Upper lobe of left lung (tissue), 6 donors: ENCODE measurements around the gene IL1RL2. TPM values are rescaled to one million over a fixed set of nuclear protein-coding genes. Genes with fewer than 3 reads are reported as not detected.

Experiments
- ATAC-seq, 2 donors: fragments of 200-7000 bp; cut with Tn5 transposase; one replicate each; pipeline ENCODE4 v1.9.1; 2022; ENCODE audit warnings: mild to moderate bottlenecking in 2 of 2, moderate library complexity in 2 of 2; ENCODE audit not compliant: low FRiP score in 2 of 2
- DNase-seq, 2 donors: peaks; one replicate each; pipeline ENCODE4 v3.0.0-alpha.2; 2019 to 2020
- H3K27ac ChIP-seq, 4 donors: fragments of 200-600 bp; sonication (generic); one replicate each; pipeline ENCODE4 v1.5.1; 2016 to 2019
- H3K27me3 ChIP-seq, 4 donors: fragments of 200-600 bp; sonication (generic); one replicate each; pipeline ENCODE4 v1.5.1; 2017 to 2019
- H3K36me3 ChIP-seq, 4 donors: fragments of 200-600 bp; sonication (generic); one replicate each; pipeline ENCODE4 v1.5.1; 2016 to 2019
- H3K4me1 ChIP-seq, 4 donors: fragments of 200-600 bp; sonication (generic); one replicate each; pipeline ENCODE4 v1.5.1; 2018 to 2019
- H3K4me3 ChIP-seq, 4 donors: fragments of 200-600 bp; sonication (generic); one replicate each; pipeline ENCODE4 v1.5.1; 2017 to 2019; ENCODE audit warnings: mild to moderate bottlenecking in 2 of 4, moderate library complexity in 1 of 4
- H3K9me3 ChIP-seq, 4 donors: fragments of 200-600 bp; sonication (generic); one replicate each; pipeline ENCODE4 v1.5.1; 2018 to 2019
- EP300 ChIP-seq, 4 donors: sonication (generic); formaldehyde crosslinking; IDR thresholded peaks; one replicate each; pipeline ENCODE4 v1.5.1; 2017; ENCODE audit warnings: antibody characterized with exemption in 4 of 4, control low read depth in 2 of 4
- POLR2A ChIP-seq, 4 donors: fragments of 450-650 bp; IDR thresholded peaks; one replicate each; pipeline ENCODE4 v1.5.1; 2016 to 2017; ENCODE audit warnings: antibody characterized with exemption in 4 of 4, mild to moderate bottlenecking in 2 of 4
- POLR2AphosphoS5 ChIP-seq, 2 donors: sonication (generic); formaldehyde crosslinking; IDR thresholded peaks; one replicate each; pipeline ENCODE4 v1.5.1; 2017; ENCODE audit warnings: antibody characterized with exemption in 2 of 2
- WGBS, 2 donors: methylation state at CpG; one replicate each; pipeline ENCODE4 v1.1.5; 2017 to 2018; 5-methylcytosine and 5-hydroxymethylcytosine counted together
- total RNA-seq, 6 donors: library from RNA; depleted of rRNA in 4 of 6; stranded (reverse); fragments of >200 nt in 4 of 6; gene quantifications; one replicate each; pipeline versions ENCODE4 v1.1.0 to v1.2.1, GENCODE V29; 2016 to 2021
- TF ChIP-seq, protein P1 (sequence below), 6 experiments: fragments of 450-650 bp in 4 of 6; fragments of 200-600 bp in 2 of 6; sonication (generic) in 2 of 6; IDR thresholded peaks; one replicate each; pipeline ENCODE4 v1.5.1; 2016 to 2019; ENCODE audit warnings: antibody characterized with exemption in 6 of 6
- donor health status: DM: no; HTN: no; CAD: no; lungs with moderate emphysema.
- donor health status: DM: no; HTN: yes; CAD: no; lungs with severe emphysema.

Gene IL1RL2
- total RNA-seq, 6 donors from 2014 or later: 0.57 to 1.7 (median 1.4) TPM; not detected in 1

DNA sequence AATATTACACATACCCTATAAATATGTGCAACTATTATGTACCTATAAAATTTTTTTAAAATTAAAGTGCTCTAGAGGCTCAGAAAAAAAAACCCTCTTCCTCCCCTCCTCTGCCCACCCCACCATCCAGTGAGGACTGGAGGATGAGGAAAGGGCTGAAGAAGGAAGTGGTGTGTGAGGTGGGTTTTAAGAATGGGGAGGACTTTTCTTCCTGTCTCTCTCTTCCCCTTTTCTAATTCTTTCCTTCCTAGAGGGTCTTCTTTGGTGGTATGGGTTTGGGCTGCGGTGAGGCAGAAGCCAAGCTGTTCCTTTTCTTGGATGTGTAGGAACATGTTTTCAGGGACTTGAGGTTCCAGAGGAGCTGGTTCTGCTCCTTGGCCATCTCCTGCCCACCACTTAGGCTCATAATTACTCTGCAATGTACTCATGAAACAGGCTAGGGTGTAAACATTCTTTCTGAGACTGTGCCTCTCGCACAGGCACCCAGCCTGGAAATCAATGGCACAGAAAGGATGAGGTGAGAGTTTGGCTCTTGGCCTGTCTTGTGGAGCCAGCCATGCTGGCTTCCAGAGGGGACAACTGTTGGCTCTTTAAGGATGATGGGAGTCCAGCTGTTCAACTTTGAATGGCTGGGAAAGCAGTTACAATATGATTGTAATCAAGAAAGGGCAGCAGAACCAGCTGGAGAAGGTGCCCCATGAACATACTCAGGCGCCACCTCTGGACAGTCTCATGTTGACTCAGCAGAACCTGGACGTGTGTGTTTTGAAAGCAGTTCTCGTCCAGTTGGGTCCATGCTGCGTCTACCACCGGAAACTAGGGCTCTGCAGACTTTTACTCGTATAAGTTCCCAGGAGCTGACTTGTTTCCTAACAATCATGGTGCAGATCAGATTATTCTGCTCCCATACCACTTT, 38.3 kb downstream of the IL1RL2 start:
- H3K27ac ChIP-seq: no peak overlapping the region
- ATAC-seq: no peak

DNA sequence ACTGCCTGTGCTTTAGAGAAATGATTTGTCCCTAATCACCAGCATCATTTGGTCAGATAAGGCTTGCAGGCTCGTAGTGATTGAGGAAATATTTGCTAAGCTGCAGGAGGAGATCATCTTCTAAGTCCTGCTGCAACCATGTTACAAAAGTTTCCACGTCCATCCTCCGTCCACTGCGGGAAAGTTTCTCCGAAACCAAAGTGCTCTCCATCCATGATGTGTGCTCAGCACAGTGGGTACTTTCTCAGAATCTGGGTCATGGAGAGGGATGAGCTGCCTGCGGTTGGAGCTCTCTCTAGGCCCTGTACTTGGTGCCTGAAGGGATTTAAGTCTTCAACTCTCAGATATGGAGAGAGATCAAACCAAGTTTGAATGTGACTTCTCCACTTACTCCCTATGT, 39.3 kb downstream of the IL1RL2 start:
- H3K4me3 ChIP-seq: no peak overlapping the region
- DNase-seq (no peak), ATAC-seq (no peak)
- peak overlapping the region; percentile 85 to 92 (median 92) for H3K27ac ChIP-seq
- no peaks in the 10 kb centered on the region for H3K36me3 ChIP-seq
- TF ChIP-seq EP300 (IDR thresholded peaks at IDR 0.05) (no peak), POLR2AphosphoS5 (IDR thresholded peaks at IDR 0.05) (no peak), POLR2A (IDR thresholded peaks at IDR 0.05) (no peak)
- TF ChIP-seq, protein P1, sequence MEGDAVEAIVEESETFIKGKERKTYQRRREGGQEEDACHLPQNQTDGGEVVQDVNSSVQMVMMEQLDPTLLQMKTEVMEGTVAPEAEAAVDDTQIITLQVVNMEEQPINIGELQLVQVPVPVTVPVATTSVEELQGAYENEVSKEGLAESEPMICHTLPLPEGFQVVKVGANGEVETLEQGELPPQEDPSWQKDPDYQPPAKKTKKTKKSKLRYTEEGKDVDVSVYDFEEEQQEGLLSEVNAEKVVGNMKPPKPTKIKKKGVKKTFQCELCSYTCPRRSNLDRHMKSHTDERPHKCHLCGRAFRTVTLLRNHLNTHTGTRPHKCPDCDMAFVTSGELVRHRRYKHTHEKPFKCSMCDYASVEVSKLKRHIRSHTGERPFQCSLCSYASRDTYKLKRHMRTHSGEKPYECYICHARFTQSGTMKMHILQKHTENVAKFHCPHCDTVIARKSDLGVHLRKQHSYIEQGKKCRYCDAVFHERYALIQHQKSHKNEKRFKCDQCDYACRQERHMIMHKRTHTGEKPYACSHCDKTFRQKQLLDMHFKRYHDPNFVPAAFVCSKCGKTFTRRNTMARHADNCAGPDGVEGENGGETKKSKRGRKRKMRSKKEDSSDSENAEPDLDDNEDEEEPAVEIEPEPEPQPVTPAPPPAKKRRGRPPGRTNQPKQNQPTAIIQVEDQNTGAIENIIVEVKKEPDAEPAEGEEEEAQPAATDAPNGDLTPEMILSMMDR (IDR thresholded peaks at IDR 0.05): no peak
- no peaks in the 10 kb centered on the region for H3K27me3 ChIP-seq
- H3K4me1 ChIP-seq: peaks cover 20 to 32% (median 30%) of the 10 kb centered on the region in 4 donors
- 83 to 90% methylated on average over 5 to 6 of the region's 6 CpGs for WGBS, 2 donors
- no peaks in the 10 kb centered on the region for H3K9me3 ChIP-seq

More for the DNA sequence above, 38.3 kb downstream of the IL1RL2 start:
- Histone ChIP-seq H3K4me1 (peaks cover 20 to 32% (median 30%) of the 10 kb centered on the region in 4 donors), H3K9me3 (no peaks in the 10 kb centered on the region), H3K4me3 (no peak overlapping the region), H3K27me3 (no peaks in the 10 kb centered on the region), H3K36me3 (no peaks in the 10 kb centered on the region)
- DNase-seq: no peak
- WGBS, 2 donors: 84 to 85% methylated on average over 7 to 8 of the region's 8 CpGs
- TF ChIP-seq, protein P1 (IDR thresholded peaks at IDR 0.05): no peak
- TF ChIP-seq EP300 (IDR thresholded peaks at IDR 0.05) (no peak), POLR2A (IDR thresholded peaks at IDR 0.05) (no peak), POLR2AphosphoS5 (IDR thresholded peaks at IDR 0.05) (no peak)

DNA sequence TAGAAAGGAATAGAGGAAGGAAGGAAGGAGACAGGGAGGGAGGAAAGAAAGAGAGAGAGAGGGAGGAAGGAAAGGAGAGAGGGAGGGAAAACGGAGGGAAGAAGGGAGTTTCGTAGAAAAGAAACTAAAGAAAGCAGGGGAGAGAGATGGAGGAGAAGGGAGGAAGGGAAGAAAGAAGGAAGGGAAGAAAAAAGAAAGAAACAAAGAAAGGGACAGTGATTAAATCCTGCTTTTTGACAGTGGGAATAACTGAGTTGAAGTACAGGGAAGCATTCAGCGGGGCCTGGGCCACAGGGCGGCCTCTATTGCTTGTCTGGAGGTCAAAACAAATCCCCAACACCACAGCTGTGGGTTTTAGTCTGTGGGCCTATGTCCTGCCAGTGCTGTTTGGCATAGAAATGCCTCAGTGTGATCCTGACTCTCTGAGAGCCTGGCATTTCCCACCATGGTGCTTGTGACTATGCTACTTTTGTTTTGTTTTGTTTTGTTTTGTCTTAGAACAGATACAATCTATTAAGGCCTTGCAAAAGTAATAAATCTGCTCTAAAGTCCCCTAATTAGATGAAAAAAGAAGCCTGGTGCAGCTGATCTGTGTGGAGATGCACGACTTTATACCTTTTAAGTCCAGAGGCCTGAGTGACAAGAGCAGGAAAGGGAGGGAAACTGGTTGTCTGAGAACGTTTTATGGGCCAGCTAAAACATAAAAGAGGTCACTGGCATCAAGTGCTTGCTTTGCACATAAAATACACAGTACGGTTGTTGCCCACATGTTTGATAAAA, 40.0 kb downstream of the IL1RL2 start:
- H3K9me3 ChIP-seq: no peaks in the 10 kb centered on the region
- peaks cover 20 to 32% (median 30%) of the 10 kb centered on the region in 4 donors for H3K4me1 ChIP-seq
- H3K27me3 ChIP-seq: no peaks in the 10 kb centered on the region
- H3K36me3 ChIP-seq: no peaks in the 10 kb centered on the region
- DNase-seq (peak in 1 of 2 donors; percentile 43), ATAC-seq (no peak)
- no peak for TF ChIP-seq POLR2A (IDR thresholded peaks at IDR 0.05)
- 47 to 51% methylated on average over 7 of the region's 7 CpGs for WGBS, 2 donors
- no peak overlapping the region for H3K4me3 ChIP-seq
- H3K27ac ChIP-seq: peak overlapping the region; percentile 85 to 92 (median 92)

DNA sequence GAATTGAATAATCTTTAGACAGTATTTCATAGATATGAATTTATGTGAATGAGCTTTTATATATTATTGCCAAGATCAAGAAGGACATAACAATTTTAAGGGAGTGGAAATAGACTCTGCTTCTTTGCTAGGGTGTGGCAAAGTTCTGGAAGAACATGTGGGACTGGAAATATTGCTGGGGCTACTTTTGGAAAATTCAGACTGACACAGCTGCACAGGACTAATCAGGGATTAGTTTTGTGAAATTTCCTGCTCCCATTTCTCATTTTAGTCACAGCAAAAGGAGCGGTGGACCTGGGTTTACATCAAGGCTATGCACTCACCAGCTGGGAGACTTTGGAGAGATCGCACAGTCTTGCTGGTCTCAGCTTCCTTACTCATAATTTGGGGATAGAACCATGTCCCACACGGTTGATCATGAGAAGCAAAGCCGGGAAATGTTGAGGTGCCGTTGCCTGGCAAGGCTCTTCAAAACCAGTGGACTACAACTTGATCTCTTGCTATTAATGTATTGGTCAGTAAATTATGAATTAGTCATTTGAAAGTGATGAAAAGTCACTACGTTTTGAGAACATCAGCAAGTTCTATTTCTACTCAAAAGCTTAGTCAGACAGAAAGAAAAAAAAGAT, 42.4 kb downstream of the IL1RL2 start:
- no peaks in the 10 kb centered on the region for H3K36me3 ChIP-seq
- DNase-seq (no peak), ATAC-seq (no peak)
- WGBS, 2 donors: 84 to 89% methylated on average over 6 of the region's 6 CpGs
- H3K4me3 ChIP-seq: no peak overlapping the region
- H3K9me3 ChIP-seq: no peaks in the 10 kb centered on the region
- peak overlapping the region in 2 of 4 donors; percentile 92 for H3K27ac ChIP-seq
- peaks cover 20 to 32% (median 30%) of the 10 kb centered on the region in 4 donors for H3K4me1 ChIP-seq
- no peaks in the 10 kb centered on the region for H3K27me3 ChIP-seq
- TF ChIP-seq POLR2AphosphoS5 (IDR thresholded peaks at IDR 0.05): no peak
- no peak for TF ChIP-seq POLR2A (IDR thresholded peaks at IDR 0.05)
- TF ChIP-seq, protein P1 (IDR thresholded peaks at IDR 0.05): no peak
- TF ChIP-seq EP300 (IDR thresholded peaks at IDR 0.05): no peak
